ENCODE measurements around the gene MEI1. TPM values are rescaled to one million over a fixed set of nuclear protein-coding genes. Genes with fewer than 3 reads are reported as not detected.

Gene MEI1
- total RNA-seq, 2 donors from 2014 or later, result 7.4 TPM; not detected in 1

DNA sequence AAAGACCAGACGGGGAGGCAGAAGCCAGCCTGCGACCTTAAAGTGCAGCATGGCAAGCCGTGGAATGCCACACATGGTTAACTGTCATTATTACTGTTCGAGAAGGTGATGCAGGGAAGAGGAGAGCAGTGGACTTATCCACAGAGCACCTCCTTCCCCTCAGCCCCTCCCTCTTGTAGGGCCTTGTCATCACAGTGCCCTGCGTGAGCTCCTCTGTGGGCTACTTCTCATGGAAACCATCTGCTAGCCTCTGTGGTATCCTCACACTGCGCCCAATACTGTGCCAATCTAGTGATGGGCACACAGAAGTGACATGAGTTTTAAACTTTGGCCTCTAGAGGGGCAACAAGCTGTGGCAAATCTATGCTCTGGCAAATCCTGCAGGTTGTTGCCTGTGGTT lies 83.0 kb downstream of the MEI1 start:
- H3K4me3 ChIP-seq, result no peak overlapping the region
- H3K4me1 ChIP-seq (replicated peaks), result no peaks in the 10 kb centered on the region
- H3K27me3 ChIP-seq (replicated peaks; ENCODE audit: insufficient read depth), result no peaks in the 10 kb centered on the region
- intact Hi-C loops (cut with DNase I), result no loop called here
- TF ChIP-seq POLR2A (IDR thresholded peaks at IDR 0.05) (no peak), POLR2AphosphoS5 (IDR thresholded peaks at IDR 0.05) (no peak)
- TF ChIP-seq, protein P1, sequence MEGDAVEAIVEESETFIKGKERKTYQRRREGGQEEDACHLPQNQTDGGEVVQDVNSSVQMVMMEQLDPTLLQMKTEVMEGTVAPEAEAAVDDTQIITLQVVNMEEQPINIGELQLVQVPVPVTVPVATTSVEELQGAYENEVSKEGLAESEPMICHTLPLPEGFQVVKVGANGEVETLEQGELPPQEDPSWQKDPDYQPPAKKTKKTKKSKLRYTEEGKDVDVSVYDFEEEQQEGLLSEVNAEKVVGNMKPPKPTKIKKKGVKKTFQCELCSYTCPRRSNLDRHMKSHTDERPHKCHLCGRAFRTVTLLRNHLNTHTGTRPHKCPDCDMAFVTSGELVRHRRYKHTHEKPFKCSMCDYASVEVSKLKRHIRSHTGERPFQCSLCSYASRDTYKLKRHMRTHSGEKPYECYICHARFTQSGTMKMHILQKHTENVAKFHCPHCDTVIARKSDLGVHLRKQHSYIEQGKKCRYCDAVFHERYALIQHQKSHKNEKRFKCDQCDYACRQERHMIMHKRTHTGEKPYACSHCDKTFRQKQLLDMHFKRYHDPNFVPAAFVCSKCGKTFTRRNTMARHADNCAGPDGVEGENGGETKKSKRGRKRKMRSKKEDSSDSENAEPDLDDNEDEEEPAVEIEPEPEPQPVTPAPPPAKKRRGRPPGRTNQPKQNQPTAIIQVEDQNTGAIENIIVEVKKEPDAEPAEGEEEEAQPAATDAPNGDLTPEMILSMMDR (IDR thresholded peaks at IDR 0.05), result no peak
- no peak for DNase-seq (ENCODE audit: low spot score)
- no peaks in the 10 kb centered on the region for H3K9me3 ChIP-seq
- H3K36me3 ChIP-seq, result no peaks in the 10 kb centered on the region
- H3K27ac ChIP-seq, result no peak overlapping the region
- 87% methylated on average over 6 of the region's 6 CpGs for WGBS

DNA sequence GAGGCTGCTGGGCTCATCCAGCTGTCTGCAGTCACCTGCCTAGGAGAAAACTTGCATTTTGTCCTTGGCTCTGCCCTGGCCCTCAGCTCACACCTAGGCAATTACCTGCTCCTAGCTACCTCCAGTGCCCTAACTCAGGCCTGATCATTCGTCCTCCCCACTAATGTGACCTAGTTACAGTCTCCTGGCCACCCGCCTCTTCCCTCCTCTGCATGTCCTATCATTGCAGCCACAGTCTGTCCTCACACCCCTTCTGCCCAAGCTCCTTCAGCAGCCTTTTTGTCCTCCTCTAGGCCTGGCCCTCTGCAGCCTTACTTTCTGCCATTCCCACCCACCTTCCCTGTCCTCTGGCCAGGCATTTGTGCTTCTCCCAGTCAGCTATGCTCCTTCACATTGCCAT lies 83.4 kb downstream of the MEI1 start:
- no peak overlapping the region for H3K4me3 ChIP-seq
- intact Hi-C loops (cut with DNase I), result no loop called here
- H3K36me3 ChIP-seq, result no peaks in the 10 kb centered on the region
- DNase-seq (ENCODE audit: low spot score), result no peak
- H3K9me3 ChIP-seq, result no peaks in the 10 kb centered on the region
- no peak overlapping the region for H3K27ac ChIP-seq
- H3K27me3 ChIP-seq (replicated peaks; ENCODE audit: insufficient read depth), result no peaks in the 10 kb centered on the region
- 93% methylated on average over 2 of the region's 2 CpGs for WGBS
- H3K4me1 ChIP-seq (replicated peaks), result no peaks in the 10 kb centered on the region
- no peak for TF ChIP-seq POLR2A (IDR thresholded peaks at IDR 0.05)
- TF ChIP-seq, protein P1 (IDR thresholded peaks at IDR 0.05), result no peak
- no peak for TF ChIP-seq POLR2AphosphoS5 (IDR thresholded peaks at IDR 0.05)

DNA sequence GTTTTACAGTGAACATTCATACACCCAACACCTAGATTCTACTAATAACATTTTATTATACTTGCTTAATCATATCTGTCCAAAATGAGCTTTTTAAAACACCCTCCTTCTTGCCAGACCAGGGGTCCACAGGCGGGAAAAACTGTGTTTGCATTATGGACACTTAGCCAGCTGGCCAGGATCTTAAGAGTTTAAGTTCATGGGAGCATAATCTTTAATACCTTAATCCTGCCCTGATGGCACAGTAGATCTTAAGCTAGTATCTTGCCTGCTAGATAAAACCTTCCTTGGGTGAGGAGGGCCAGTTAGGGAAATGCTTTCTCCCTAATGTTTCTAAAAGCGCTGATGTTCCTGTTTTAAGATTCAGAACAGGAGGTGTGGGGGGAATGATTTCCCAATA lies 88.0 kb downstream of the MEI1 start:
- H3K27me3 ChIP-seq (replicated peaks; ENCODE audit: insufficient read depth), result no peaks in the 10 kb centered on the region
- H3K9me3 ChIP-seq, result no peaks in the 10 kb centered on the region
- H3K27ac ChIP-seq, result no peak overlapping the region
- TF ChIP-seq, protein P1 (IDR thresholded peaks at IDR 0.05), result no peak
- TF ChIP-seq POLR2AphosphoS5 (IDR thresholded peaks at IDR 0.05) (no peak), POLR2A (IDR thresholded peaks at IDR 0.05) (no peak)
- no peaks in the 10 kb centered on the region for H3K4me1 ChIP-seq (replicated peaks)
- intact Hi-C loops (cut with DNase I), result no loop called here
- no peak overlapping the region for H3K4me3 ChIP-seq
- H3K36me3 ChIP-seq, result no peaks in the 10 kb centered on the region
- DNase-seq (ENCODE audit: low spot score), result no peak
- WGBS, result 64% methylated on average over 2 of the region's 2 CpGs

DNA sequence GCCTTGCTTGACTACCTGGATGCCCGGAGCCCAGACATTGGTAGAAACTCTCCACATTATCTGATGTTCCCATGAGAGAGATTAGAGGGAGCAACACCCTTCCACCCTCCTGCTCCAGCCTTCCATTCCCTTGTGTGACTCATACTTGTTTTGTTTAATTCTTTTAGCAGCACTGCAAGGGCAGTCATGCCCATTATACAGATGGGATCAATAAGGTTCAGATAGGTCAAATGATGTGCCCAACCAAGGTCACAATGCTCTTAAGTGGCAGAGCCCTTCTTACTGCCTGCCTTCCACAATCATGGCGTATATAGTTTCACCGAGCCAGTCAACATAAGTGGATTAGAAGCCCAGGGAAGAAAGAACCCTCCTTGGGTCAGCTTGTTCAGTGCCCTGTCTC lies 94.6 kb downstream of the MEI1 start:
- Histone ChIP-seq H3K4me1 (replicated peaks) (no peaks in the 10 kb centered on the region), H3K27me3 (replicated peaks; ENCODE audit: insufficient read depth) (no peaks in the 10 kb centered on the region), H3K36me3 (no peaks in the 10 kb centered on the region), H3K27ac (no peak overlapping the region), H3K9me3 (no peaks in the 10 kb centered on the region), H3K4me3 (no peak overlapping the region)
- intact Hi-C loops (cut with DNase I), result no loop called here
- TF ChIP-seq POLR2A (IDR thresholded peaks at IDR 0.05) (no peak), POLR2AphosphoS5 (IDR thresholded peaks at IDR 0.05) (no peak)
- TF ChIP-seq, protein P1 (IDR thresholded peaks at IDR 0.05), result no peak
- DNase-seq (ENCODE audit: low spot score), result no peak
- 94% methylated on average over 3 of the region's 3 CpGs for WGBS

DNA sequence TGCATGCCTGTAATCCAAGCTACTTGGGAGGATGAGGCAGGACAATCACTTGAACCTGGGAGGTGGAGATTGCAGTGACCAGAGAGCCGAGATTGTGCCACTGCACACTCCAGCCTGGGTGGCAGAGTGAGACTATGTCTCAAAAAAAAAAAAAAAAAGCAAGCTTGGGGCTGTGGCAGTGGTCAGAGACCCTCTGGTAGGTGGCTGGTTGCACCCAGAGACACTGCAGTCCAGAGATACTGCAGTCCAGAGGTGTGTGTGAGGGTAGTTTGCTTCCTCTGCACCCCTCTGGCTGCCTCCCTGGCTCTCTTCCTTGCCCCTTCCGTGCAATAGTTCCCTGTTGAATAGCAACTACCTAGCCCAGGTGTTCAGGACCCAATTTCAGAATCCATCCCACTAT lies 99.4 kb downstream of the MEI1 start:
- WGBS, result 100% methylated on average over 2 of the region's 2 CpGs
- Histone ChIP-seq H3K4me3 (no peak overlapping the region), H3K4me1 (replicated peaks) (no peaks in the 10 kb centered on the region), H3K9me3 (no peaks in the 10 kb centered on the region), H3K27ac (no peak overlapping the region), H3K36me3 (no peaks in the 10 kb centered on the region), H3K27me3 (replicated peaks; ENCODE audit: insufficient read depth) (no peaks in the 10 kb centered on the region)
- TF ChIP-seq POLR2AphosphoS5 (IDR thresholded peaks at IDR 0.05), result no peak
- no peak for TF ChIP-seq POLR2A (IDR thresholded peaks at IDR 0.05)
- TF ChIP-seq, protein P1 (IDR thresholded peaks at IDR 0.05), result no peak
- DNase-seq (ENCODE audit: low spot score), result no peak
- intact Hi-C loops (cut with DNase I), result no loop called here

Measured in prostate gland (tissue), 2 donors.